ENCODE data around the gene SMTN.

GRCh38 chr22:31151872-31152271, 70.8 kb downstream of the SMTN start:
- TF ChIP-seq CTCF (IDR thresholded peaks at IDR 0.05): no peak
- TF ChIP-seq POLR2AphosphoS5 (IDR thresholded peaks at IDR 0.05): no peak
- TF ChIP-seq POLR2A (IDR thresholded peaks at IDR 0.05): no peak
- TF ChIP-seq EP300 (IDR thresholded peaks at IDR 0.05): no peak

Measured in suprapubic skin (tissue), 4 donors.